Prostate gland (tissue), 2 donors: ENCODE measurements around the gene RAD51B. TPM values are rescaled to one million over a fixed set of nuclear protein-coding genes. Genes with fewer than 3 reads are reported as not detected.

Experiments used
- DNase-seq: peaks from one replicate; pipeline ENCODE4 v3.0.0-alpha.2; 2019; ENCODE audit warnings: low spot score
- H3K27ac ChIP-seq, 2 donors: fragments of 200-600 bp; sonication (generic); 2 replicates each; pipeline ENCODE4 v1.5.1; 2017 to 2019
- H3K27me3 ChIP-seq: fragments of 200-600 bp; sonication (generic); replicated peaks from 2 replicates; pipeline ENCODE4 v1.5.1; 2019; ENCODE audit not compliant: insufficient read depth
- H3K36me3 ChIP-seq, 2 donors: fragments of 200-600 bp; sonication (generic); 1 replicate in 1 of 2; 2 replicates in 1 of 2; pipeline versions ENCODE4 v1.5.1 to v1.8.1; 2017 to 2019
- H3K4me1 ChIP-seq: fragments of 200-600 bp; sonication (generic); replicated peaks from 2 replicates; pipeline ENCODE4 v1.5.1; 2019
- H3K4me3 ChIP-seq, 2 donors: fragments of 200-600 bp; sonication (generic); 2 replicates each; pipeline ENCODE4 v1.5.1; 2017 to 2019
- H3K9me3 ChIP-seq: fragments of 200-600 bp; sonication (generic); 2 replicates; pipeline ENCODE4 v1.5.1; 2017
- POLR2A ChIP-seq: fragments of 450-650 bp; IDR thresholded peaks from one replicate; pipeline ENCODE4 v1.6.1; 2016; ENCODE audit warnings: antibody characterized with exemption, mild to moderate bottlenecking
- POLR2AphosphoS5 ChIP-seq: sonication (generic); formaldehyde crosslinking; IDR thresholded peaks from one replicate; pipeline ENCODE4 v1.6.1; 2017; ENCODE audit warnings: antibody characterized with exemption
- WGBS: methylation state at CpG from one replicate; pipeline ENCODE4 v1.1.5; 2018; 5-methylcytosine and 5-hydroxymethylcytosine counted together
- intact Hi-C: fragments of 100-400 bp; cut with DNase I; formaldehyde crosslinking; loops from one replicate; pipeline ENCODE4 v1.14.2; 2022
- total RNA-seq, 2 donors: library from RNA; depleted of rRNA; stranded (reverse); fragments of >200 nt; gene quantifications; one replicate each; pipeline ENCODE4 v1.1.0, GENCODE V29; 2016
- TF ChIP-seq, protein P1 (sequence below), 4 experiments: fragments of 200-600 bp in 2 of 4; fragments of 450-650 bp in 2 of 4; sonication (generic) in 2 of 4; IDR thresholded peaks; 1 replicate in 3 of 4; 2 replicates in 1 of 4; pipeline ENCODE4 v1.5.1; 2016 to 2019; ENCODE audit warnings: antibody characterized with exemption in 4 of 4, mild to moderate bottlenecking in 2 of 4, moderate library complexity in 2 of 4

RAD51B gene
- total RNA-seq, 2 donors from 2014 or later = 14.9 to 35.8 TPM

DNA sequence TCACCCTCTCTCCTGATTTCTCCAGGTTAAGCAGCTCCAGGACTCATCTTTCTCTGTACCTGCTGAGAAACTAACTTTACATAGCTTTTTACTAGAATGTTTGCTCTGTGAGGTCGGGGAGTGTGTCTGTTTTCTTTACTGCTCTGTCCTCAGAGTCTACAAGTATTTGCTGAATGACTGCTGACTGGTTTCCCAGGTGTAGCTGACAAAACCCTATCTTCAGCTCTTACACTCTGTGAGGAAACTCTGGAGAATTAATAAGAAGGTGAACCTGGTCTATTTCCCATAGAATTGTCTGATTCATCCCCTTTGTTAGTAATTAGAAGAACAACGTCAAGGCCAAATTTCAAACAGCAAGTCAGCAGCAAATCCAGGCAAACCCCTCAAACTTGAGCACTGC lies 746.5 kb downstream of the RAD51B start:
- WGBS = 59% methylated on average over 2 of the region's 2 CpGs
- intact Hi-C loops = no loop called here

DNA sequence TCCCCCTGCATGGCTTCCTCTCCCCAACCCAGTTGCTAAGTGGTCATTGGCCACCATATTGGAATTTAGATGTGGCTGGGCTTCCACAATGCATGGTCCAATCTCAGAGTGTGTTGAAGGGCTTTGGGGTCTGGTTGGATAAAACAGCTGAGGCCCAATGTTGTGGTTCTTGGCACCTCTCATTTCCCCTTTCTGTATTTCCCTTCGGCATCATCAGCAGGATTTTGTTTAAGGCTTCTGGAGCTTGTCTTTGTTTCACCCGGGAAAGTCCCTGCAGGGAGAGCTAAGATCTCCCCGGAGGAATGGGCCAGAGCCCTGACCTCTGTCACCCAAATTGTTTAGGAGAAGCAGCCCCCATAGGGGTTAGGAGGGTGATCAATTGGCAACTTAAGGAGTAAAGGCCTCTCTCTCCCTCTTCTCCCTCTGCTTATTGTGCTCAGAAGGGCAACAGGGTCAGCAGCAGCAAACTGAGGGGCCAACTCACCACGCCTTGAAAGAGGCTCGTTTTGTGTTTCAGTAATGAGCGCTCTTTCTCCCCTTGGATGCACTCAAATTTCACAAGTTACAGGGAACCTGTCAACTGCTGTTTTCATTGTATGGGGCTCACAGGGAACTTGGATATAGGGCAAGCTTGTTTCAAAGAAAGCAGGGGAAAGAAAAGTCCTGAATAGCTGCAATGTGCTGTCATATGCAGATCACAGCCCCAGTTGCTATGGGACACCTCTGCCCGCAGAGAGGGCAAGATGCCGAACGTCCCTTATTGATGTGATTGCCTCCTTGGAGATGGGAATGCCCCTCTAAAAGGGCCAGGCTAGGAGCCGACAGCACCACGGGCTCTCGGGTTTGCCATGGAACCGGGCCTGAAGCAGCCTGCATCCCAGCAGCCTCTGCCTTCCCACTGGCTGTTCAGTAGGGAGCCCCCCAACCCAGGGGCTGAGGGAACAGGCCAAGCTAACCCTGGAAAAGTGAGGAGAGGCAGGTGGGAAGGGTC lies 749.6 kb downstream of the RAD51B start:
- DNase-seq = no peak
- Histone ChIP-seq H3K27me3 (no peaks in the 10 kb centered on the region), H3K9me3 (no peaks in the 10 kb centered on the region), H3K4me3 (no peak overlapping the region), H3K27ac (peak overlapping the region; percentile 75 to 84), H3K4me1 (peaks cover 43% of the 10 kb centered on the region), H3K36me3 (no peaks in the 10 kb centered on the region)
- intact Hi-C loops = no loop called here
- WGBS = 64% methylated on average over 13 of the region's 13 CpGs
- no peak for TF ChIP-seq POLR2AphosphoS5
- TF ChIP-seq POLR2A = no peak
- TF ChIP-seq, protein P1, sequence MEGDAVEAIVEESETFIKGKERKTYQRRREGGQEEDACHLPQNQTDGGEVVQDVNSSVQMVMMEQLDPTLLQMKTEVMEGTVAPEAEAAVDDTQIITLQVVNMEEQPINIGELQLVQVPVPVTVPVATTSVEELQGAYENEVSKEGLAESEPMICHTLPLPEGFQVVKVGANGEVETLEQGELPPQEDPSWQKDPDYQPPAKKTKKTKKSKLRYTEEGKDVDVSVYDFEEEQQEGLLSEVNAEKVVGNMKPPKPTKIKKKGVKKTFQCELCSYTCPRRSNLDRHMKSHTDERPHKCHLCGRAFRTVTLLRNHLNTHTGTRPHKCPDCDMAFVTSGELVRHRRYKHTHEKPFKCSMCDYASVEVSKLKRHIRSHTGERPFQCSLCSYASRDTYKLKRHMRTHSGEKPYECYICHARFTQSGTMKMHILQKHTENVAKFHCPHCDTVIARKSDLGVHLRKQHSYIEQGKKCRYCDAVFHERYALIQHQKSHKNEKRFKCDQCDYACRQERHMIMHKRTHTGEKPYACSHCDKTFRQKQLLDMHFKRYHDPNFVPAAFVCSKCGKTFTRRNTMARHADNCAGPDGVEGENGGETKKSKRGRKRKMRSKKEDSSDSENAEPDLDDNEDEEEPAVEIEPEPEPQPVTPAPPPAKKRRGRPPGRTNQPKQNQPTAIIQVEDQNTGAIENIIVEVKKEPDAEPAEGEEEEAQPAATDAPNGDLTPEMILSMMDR (IDR thresholded peaks at IDR 0.05) = no peak

More for the DNA sequence above, 746.5 kb downstream of the RAD51B start:
- no peak for TF ChIP-seq POLR2A
- TF ChIP-seq POLR2AphosphoS5 = peak; percentile 74
- Histone ChIP-seq H3K27ac (peak overlapping the region; percentile 83 to 86), H3K27me3 (no peaks in the 10 kb centered on the region), H3K9me3 (no peaks in the 10 kb centered on the region), H3K4me3 (no peak overlapping the region), H3K36me3 (no peaks in the 10 kb centered on the region), H3K4me1 (peaks cover 63% of the 10 kb centered on the region)
- DNase-seq = peak; percentile 57

DNA sequence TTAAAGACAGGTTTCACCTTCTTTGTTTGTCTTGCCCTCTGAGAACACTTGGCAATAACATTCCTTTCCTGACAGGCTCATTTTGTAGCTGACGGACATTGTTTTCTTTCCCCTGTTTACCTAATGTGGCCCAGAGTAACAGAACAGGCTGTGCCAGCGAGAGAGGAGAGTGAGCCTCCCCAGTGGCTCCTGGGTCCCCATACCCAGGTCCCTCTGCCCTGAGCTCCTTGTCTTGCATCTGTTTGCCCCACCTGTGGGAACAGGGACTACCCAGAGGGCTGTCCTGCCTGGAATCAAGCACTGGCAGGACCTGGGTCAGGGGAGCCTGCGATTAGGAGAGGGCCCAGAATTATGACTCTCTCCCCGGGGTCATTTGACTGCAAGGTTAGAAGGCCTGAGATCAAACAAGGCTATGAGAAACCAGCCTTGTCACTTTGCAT lies 750.4 kb downstream of the RAD51B start:
- Histone ChIP-seq H3K27ac (peak overlapping the region; percentile 75 to 84), H3K9me3 (no peaks in the 10 kb centered on the region), H3K4me3 (no peak overlapping the region), H3K36me3 (no peaks in the 10 kb centered on the region), H3K4me1 (peaks cover 35% of the 10 kb centered on the region), H3K27me3 (no peaks in the 10 kb centered on the region)
- 50% methylated on average over 4 of the region's 4 CpGs for WGBS
- intact Hi-C loops = no loop called here
- TF ChIP-seq POLR2AphosphoS5 = peak; percentile 92
- peak; percentile 12 for TF ChIP-seq POLR2A
- TF ChIP-seq, protein P1 (IDR thresholded peaks at IDR 0.05) = no peak
- peak; percentile 73 for DNase-seq

DNA sequence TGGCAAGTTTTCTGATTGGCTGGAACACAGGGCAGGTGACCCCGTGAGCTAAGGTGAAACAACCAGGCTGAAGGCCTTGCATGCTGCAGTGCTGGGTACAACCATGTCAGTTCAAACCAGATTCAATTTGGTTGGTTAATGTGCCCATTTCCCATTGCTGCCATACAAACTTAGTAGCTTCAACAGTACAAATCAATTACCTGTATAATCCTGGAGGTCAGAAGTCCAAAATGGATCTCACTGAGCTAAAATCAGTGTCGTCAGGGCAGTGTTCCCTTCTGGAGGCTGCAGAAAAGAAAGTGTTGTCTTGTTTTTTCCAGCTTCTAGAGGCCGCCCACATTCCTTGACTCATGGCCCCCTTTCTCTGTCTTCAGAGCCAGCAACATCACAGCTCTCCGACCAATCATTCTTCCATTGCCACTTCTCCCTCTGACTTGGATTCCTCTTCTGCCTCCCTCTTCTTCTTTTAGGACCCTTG lies 751.6 kb downstream of the RAD51B start:
- 96% methylated on average over 4 of the region's 4 CpGs for WGBS
- H3K4me1 ChIP-seq = peaks cover 25% of the 10 kb centered on the region
- no peaks in the 10 kb centered on the region for H3K9me3 ChIP-seq
- intact Hi-C loops = no loop called here
- no peaks in the 10 kb centered on the region for H3K27me3 ChIP-seq
- no peak for DNase-seq
- H3K4me3 ChIP-seq = no peak overlapping the region
- TF ChIP-seq POLR2AphosphoS5 (no peak), POLR2A (no peak)
- TF ChIP-seq, protein P1 (IDR thresholded peaks at IDR 0.05) = no peak
- no peaks in the 10 kb centered on the region for H3K36me3 ChIP-seq
- no peak overlapping the region for H3K27ac ChIP-seq

DNA sequence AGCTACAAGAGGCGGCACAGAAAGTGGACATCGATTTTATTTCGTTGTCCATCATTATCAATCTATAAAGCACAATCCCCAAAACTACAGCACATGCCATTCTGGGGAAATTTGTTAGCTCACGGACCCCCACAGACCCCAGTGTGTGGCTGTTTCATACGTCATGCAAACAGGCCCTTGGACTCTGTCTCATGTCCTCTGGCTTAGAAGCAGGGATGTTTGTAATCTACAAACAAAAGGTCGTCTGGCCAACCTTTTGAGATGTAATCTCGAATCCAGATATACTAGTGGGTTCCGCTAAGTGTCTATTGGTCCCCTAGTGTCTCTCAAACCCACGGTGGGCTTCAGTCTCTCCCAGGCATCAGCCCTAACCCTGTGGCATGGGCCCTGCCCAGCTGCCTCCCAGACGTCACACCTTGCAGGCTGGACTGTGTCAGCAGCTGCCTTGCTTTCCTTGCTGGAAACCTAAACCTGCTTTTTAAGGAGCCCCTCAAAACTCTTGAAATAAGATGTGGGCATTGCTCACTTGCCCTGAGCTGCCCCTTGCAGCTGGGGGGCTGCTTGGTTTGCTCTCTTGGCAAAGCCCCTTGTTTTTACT lies 752.4 kb downstream of the RAD51B start:
- Histone ChIP-seq H3K9me3 (no peaks in the 10 kb centered on the region), H3K4me1 (peaks cover 18% of the 10 kb centered on the region), H3K4me3 (no peak overlapping the region), H3K36me3 (no peaks in the 10 kb centered on the region), H3K27ac (no peak overlapping the region), H3K27me3 (no peaks in the 10 kb centered on the region)
- TF ChIP-seq POLR2A = no peak
- TF ChIP-seq, protein P1 (IDR thresholded peaks at IDR 0.05) = no peak
- no peak for TF ChIP-seq POLR2AphosphoS5
- 86% methylated on average over 10 of the region's 10 CpGs for WGBS
- intact Hi-C loops = no loop called here
- no peak for DNase-seq
